GM21529 (cell line): ENCODE measurements around the gene KIAA1191.

Experiments
- ATAC-seq: cut with Tn5 transposase; IDR thresholded peaks from one replicate; pipeline ENCODE4 v1.9.1; 2021; ENCODE audit not compliant: unreplicated experiment

KIAA1191 gene

DNA sequence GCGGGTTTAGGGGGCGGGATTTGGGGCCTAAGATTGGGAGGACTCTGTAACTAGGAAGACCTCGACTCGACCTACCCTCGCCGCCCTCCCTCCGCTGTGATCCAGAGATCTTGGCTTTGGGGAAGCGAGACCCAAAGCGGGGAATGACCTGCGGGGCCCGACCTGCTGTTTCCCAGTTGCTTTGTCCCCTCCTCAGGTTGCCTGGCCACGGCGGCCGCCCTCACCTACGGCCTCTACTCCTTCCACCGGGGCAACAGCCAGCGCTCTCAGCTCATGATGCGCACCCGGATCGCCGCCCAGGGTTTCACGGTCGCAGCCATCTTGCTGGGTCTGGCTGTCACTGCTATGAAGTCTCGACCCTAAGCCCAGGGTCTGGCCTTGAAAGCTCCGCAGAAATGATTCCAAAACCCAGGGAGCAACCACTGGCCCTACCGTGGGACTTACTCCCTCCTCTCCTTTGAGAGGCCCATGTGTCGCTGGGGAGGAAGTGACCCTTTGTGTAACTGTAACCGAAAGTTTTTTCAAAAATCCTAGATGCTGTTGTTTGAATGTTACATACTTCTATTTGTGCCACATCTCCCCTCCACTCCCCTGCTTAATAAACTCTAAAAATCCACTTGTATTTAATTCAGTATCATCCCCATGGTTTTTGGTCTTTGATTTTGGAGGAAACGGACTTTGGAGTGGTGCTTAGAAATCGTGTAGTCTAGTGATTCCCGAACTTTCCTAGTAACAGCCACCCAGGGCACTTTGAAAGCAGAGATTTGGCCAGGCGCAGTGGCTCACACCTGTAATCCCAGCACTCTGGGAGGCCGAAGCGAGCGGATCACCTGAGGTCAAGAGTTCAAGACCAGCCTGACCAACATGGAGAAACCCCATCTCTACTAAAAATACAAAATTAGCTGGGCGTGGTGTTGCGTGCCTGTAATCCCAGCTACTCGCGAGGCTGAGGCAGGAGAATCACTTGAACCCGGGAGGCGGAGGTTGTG is 27.9 kb upstream of the KIAA1191 start:
- ATAC-seq, result peak; percentile 29

DNA sequence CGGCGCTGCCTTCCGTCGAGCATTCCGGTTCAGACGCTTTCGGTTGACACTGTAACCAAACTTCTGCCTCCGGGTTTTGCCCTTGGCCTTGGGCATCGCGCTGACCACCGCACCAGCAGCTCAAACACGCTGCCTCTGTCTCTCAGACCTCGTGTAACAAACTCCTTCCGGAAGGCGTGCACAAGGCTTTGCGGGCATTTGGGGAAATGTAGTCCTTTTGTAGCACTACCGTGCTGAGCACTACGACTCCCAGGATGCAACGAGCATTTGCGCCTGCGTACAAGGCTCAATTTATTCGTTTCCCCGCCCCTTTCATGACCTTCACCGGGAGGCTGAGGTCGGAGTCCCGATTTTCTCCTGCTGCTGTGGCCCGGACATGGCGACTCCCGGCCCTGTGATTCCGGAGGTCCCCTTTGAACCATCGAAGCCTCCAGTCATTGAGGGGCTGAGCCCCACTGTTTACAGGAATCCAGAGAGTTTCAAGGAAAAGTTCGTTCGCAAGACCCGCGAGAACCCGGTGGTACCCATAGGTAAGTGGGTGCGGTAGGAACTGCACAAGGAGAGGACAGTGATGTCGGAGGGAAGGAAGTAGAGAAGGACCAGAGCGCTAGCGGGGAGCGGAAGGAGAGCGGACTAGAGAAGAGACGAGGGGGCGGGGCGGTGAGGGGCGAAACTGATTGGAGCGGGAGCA is 27.0 kb upstream of the KIAA1191 start, which contains the start of the genes HIGD2A and NOP16:
TSS of gene HIGD2A (plus strand) at position 308 of the 691 bp plus-strand sequence. CDS start at position 377, 69 bp downstream.
TSS of gene NOP16 (minus strand) at position 155 of the 691 bp plus-strand sequence. CDS start at position 96, 59 bp downstream.
- ATAC-seq, result peak; percentile 85

DNA sequence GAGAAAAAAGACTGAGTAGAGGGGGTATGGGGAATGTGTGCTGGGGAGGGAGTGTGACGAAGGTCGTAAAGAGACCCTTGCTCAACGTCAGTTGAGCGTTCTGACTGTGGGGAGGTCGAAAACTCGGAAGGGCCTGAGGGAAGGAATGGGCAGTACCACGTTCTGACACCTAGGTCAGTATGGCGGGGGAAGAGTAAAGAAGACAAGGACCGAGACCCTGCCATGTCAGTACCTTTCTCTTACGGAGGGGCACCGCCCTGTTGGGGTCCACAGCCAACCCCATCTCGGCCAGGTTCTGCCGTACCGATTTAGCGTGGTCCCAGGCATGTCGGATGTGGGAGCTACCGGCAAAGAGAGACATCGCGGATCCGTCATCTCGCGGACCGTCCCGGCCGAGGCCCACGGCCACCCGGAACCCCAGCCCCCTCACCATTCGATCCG is 26.5 kb upstream of the KIAA1191 start:
- ATAC-seq, result peak; percentile 0

DNA sequence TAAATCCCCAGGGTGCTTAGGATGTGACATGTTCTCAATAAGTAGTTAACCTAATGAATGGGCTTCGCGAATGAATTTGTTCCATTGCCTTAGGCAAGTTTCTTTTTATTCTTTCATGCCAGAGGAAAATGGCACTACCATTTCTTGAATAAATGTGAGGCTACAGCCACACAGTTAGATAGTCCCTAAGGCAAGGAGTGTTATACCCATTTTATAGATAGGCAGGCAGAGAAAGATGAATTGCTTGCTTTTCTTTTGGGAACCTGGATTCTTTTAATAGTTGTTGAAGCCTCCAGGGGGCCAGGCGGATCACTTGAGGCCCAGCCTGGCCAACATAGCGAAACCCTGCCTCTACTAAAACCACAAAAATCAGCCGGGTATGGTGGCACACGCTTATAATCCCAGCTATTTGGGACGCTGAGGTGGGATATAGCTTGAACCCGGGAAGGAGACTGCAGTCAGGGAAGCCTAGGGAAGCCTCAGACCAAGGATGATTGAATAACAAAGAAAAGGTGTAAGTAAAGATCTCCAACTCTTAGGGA is 25.9 kb upstream of the KIAA1191 start:
- no peak for ATAC-seq

DNA sequence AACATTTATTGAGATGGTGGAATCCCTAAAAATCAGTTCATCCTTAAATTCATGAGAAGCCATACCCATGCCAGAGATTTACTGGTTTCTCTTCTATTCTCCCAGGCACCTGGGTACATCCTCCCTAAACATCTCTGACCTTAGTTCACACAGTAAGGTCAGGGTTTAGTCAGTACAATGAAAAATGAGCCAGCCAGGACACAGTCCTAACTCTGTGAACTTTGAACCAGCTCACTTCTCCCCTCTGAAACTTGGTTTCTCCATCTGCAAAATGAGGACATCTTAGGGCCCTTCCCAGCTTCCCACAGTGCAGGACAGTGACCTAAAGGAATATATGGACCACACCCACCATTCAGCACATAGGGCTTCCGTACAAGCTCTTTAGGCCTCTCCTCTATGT is 24.9 kb upstream of the KIAA1191 start:
- ATAC-seq, result no peak

DNA sequence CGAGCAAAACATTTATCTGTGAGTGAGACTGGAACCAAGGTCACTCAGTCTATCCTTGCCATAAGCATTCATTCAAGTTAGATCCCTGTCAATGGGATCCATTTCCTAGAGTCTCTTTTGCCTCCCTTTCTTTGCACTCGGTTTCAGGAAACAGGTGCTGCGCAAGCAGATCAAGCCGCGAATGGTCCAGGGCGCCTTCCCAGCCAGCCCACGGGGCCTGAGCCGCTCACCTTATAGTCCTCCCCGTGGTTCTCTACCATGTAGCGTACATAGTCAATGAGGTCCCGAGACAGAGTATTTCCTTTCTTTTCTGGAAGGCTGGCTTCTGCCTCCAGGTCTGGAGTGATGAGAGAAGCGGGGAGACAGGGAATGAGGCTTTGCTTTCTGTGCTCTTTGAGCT is 23.4 kb upstream of the KIAA1191 start:
- no peak for ATAC-seq

DNA sequence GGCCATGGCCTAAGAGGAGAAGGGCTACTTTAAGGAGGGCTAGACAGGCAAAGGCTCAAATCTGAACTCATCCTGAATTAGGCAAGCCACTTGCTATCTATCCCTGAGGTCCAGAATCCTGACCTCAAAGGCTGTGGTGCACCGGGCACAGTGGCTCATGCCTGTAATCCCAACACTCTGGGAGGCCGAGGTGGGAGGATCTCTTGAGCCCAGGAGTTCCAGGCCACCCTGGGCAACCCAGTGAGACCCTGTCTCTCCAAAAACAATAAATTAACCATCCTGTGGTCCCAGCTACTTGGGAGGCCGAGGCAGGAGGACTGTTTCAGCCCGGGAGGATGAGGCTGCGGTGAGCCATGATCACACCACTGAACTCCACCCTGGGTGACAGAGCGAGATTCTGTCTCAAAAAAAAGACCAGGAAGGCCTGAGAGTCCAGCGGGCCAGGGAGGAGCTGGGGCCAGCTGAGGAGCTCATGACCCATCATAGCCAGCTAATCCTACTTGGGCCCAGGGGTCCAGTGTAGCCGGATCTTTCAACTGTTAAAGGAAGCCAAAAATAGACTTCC is 22.9 kb upstream of the KIAA1191 start:
- ATAC-seq, result no peak

DNA sequence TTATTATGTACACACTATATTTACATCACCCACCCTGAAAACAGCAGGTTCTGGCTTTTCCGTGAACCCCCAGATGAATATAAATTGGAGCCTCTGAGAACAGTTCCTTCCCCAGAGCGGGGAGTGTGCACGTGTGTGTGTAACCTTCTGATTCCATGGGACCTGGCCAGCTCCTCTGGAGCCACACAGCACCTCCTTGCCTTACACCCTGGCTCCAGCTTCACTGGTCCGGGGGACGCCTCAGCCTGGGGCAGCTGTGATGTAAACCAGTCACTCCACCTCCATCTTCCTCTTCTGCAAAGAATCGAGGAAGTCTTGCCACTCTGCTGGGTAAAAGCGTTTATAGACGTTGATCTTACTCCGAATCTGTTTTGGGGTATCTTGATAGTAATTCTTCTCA is 22.4 kb upstream of the KIAA1191 start:
- no peak for ATAC-seq

DNA sequence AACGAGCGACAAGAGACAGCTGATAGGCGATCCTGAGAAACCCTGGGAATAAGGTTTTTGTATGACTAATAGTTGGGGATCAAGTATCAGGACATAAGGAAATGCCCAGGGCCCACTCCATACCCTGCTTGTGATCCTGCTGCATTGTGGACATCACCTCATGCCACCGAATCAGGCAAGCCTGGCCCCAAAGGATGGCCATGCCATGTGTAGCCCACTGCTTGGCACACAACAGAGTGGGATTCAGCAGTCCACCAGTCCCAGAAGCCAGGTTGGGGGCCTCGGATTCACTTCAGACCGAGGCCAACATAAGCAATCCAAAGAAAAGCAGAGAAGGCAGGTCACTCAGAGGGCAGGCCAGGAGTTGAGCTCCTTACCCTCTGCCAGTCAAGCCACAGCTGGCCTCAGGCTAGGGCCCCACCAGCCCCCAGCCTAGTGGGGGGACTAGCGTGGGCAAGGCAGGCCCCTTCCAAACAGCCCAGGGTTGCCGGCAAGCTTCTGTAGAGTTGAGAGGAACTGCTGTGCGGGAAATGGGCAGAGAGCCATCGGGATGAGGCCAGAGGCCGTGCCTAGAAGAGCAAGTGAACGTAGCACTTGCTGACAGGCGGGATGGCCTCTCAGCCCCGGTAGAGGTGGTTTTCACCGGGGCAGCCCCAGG is 21.8 kb upstream of the KIAA1191 start:
- no peak for ATAC-seq

DNA sequence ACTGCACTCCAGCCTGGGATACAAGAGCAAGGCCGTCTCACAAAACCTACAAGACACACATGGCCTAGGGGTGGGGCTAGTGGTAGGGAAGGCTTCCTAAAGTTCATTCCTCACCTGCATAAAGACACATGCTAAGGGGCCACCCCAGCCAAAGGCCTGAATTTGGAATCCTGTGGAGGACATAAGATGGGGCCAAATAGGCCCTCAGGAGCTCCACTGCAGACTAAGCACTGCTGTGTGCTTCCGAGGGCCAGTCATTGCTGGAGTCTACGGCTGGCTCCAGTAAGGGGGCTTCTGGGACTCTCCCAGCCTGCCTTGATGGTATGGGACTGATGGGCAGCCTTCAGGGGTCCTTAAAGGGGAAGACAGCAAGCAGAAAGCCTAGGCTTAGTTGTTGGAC is 21.2 kb upstream of the KIAA1191 start:
- ATAC-seq, result no peak

DNA sequence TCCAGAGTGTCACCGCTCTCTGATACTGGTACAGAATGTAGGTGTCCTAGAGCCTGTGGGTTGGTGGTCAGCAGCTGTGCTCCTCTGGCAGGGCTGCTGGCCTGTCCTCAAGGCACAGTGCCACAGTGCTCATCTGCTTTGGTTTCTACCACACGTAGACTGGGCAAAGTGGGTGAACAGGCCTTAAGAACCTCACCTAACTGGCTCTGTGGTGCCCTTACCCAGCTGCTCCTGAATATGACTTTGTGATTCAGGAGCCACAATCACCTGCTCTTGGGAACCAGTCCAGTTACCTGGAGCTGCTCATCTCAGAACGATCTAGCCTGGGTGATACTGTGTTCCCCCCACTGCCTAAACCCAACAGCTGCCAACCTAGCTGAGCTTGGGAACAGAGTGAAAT is 20.4 kb upstream of the KIAA1191 start:
- ATAC-seq, result no peak

DNA sequence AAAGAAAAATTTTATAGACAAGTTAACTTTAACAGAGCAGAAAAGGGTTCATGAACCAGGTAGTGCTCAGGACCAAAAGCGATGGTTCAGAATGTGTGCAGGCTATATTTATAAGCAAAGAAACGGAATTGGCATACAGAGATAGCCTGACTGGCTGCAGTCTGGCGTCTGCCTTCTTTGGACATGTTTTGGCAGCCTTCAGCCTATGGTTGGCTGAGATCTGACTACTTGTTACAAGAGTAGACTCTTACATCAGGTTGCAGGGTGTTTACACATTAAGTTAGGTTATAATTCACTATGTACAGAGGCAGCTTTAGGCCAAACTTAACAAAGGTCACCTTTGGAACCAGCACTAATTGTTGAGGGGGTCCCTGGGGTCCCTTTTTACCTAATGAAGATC is 19.9 kb upstream of the KIAA1191 start:
- ATAC-seq, result no peak

DNA sequence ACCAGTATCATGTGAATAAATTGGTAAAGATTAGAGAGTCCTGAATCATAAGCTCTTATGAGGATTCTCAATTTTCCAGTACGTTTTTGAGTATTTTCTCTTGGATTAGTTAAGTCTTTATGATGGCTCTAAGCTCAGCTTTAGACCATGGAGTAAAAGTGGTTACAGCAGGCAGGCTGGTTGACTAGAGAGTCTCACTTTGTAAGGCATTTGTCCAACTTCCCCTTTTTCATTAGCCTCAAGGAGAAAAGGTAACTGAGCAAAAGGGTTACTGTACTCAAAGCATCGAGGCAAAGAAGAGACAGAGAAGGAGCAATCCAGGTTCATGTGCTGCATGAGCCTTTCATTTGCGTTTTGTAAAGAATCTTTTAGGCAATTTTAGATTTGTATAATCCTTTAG is 18.3 kb upstream of the KIAA1191 start:
- ATAC-seq, result no peak

DNA sequence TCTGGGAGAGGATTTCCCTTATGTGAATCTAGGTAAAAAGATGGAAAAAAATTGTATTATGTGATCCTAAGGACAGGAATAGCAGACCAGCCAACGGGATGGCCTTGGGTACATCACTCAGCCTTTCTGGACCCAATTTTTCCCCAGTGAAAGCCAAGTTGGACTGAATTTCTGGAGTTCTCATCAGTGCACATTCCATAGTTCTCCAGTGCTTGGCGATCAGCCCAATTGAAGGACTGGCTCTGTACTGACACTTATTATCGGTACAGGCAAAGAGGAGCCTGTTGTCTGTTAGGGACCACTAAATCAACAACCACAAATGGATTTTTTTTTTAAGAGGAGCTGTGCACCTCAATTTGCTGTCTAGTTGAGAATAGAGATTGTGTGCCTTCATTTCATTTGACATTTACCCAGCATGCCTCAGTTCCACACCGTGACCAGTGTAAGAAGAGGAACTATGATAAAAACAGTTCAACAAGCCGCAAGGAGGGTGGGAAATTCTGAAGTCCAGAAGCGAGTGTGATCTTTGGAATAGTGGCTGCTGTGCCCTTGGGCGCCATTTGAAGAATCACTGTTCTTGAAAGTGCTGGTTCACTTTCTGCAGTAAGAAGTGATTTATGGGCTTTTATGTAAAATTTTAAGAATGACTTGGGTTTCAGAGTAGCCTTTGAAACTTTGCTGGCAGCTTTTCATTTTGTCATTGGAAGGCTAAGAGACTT is 11.7 kb upstream of the KIAA1191 start:
- no peak for ATAC-seq

DNA sequence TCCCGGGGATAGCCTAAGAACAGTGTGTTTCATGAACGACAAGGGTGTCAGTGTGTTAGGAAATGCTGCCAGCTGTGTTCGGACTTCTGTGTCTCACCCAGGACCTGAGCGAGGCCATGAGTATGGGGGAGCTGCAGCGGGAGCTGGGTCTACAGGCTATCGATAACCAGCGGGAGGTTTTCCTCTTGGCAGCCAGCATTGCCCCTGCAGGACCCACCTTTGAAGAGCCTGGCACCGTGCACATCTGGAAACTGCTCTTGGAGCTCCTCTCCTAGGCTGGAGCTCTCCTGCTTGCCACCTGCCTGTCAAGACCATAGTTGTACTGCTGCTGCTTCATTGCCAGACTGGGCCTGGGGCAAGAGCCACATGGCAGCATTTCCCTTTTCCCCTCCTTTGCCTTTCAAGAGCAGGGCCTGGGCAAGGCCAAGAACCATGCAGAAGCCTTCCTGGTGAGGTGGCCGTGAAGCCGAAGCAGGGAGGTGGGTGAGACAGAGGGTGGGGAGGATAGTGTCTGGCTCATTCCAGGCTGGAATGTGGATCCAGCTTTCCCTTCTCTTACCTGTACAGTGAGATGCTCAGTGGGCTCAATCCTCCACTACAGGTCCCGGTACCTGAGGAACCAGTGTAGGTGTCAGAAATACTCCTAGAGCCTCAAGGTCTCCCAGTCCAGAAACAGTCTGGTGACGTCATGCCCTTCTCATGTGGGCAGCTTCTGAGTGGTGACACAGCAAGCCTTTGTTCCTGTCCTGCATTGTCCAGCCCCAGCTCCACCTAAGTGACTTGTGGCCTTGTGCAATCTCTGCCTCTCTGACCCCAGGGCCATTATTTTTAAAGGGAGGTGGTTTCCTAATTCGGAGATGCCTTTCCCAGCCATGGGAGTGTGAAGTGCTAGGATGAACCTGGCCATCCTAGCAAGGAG is 10.3 kb upstream of the KIAA1191 start:
- no peak for ATAC-seq

DNA sequence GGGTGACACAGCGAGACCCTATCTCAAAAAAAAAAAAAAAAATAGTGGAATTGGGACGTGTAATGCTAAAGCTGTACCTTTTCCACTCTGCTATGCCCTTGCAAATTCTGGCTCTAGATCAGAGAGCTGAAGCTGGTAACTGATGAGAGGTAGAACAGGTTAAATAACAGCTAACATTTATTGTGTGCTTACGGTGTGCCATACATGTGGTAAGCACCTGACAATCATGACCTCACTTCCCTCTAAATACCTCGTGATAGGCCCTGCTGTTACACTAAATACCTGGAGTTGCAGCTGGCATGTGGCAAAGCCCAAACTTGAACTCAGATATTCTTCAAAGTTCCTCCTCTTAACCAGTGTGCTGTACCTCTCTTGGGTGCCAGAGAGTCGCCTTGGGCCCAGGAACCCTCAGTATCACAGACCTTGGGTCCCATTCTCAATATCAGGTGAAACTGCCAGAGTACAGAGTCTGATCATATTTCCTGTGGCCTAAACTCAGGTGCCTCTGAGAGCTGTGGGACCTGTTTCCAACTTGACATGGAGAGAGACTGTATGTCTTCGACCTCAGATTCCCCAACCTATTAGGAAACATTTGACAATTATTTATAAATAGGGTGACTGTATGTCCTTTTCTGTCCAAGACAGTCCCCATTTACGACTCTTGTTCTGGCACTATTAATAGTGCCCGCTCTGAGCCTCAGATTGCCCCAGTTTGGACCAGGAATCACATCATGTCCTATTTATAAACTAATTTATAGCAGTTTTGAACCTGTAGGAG is 8.6 kb upstream of the KIAA1191 start:
- no peak for ATAC-seq

DNA sequence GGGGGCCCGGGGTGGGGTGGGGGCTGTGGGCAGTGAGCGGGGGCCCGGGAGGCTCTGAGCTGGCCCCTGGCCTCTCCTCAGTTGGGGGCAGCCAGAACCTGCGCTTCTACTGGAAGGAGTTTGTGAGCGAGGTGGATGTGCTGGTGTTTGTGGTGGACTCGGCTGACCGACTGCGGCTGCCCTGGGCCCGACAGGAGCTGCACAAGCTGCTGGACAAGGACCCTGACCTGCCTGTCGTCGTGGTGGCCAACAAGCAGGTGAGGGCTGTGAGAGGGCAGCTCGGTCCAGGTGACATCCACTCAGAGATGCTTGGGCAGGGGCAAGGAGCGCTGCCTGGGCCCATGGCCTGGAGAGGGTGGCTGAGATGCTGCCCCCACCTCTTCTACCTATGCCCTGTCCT is 7.2 kb upstream of the KIAA1191 start:
- no peak for ATAC-seq

DNA sequence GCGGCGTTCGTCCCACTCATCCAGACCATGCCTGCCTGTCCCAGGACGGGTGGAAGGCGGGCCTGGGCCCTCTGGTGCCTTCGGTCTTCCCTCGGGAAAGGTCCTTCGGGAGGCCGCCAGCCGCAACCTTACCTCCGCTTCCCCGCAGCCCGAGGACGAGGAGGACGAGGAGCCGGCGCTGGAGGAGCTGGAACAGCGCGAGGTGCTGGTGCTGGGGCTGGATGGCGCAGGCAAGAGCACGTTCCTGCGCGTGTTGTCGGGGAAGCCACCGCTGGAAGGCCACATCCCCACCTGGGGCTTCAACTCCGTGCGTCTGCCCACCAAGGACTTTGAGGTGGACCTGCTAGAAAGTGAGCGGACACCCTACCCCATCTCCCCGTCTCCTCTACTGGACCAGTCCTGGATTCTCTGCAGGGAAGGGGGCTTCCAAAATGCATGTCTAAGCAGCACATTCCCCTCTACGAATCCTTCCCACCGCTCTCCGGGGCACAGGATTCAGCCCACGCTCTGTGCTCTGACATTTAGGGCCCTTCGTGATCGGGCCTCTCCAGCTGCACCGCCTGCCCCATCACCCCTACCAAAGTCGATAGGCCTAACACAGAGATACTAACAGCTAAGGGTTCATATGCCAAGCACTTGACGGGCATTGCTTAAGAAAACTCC is 4.8 kb upstream of the KIAA1191 start:
- no peak for ATAC-seq
